ENCODE data around the gene GDNF.
"Not testable (repeated sequence)": the region's sequence is repeated elsewhere in the genome, so short reads cannot be mapped to it uniquely, and the experiment has no call there.

GDNF gene

GRCh38 chr5:37792975-37793631 lies 46.7 kb downstream of the GDNF start:
- Histone ChIP-seq H3K27ac (ENCODE audit: insufficient read depth, low read depth, low read length, poor library complexity, severe bottlenecking) (no peak overlapping the region), H3K4me1 (ENCODE audit: control insufficient read depth, insufficient read depth, low read length) (no peaks in the 10 kb centered on the region), H3K9me3 (ENCODE audit: control insufficient read depth, low read length) (no peaks in the 10 kb centered on the region), H3K27me3 (ENCODE audit: control insufficient read depth, insufficient read depth, low read length, poor library complexity, severe bottlenecking) (no peaks in the 10 kb centered on the region), H3K4me3 (ENCODE audit: insufficient read depth, low read depth, low read length) (no peak overlapping the region), H3K36me3 (ENCODE audit: control insufficient read depth, insufficient read depth, low read length) (no peaks in the 10 kb centered on the region)
- 88 to 89% methylated on average over 1 to 2 of the region's 2 CpGs for WGBS, 2 experiments

- 62 to 68% methylated on average over 2 of the region's 2 CpGs for WGBS, 2 experiments
- Histone ChIP-seq H3K27me3 (ENCODE audit: control insufficient read depth, insufficient read depth, low read length, poor library complexity, severe bottlenecking) (no peaks in the 10 kb centered on the region), H3K27ac (ENCODE audit: insufficient read depth, low read depth, low read length, poor library complexity, severe bottlenecking) (no peak overlapping the region), H3K9me3 (ENCODE audit: control insufficient read depth, low read length) (no peaks in the 10 kb centered on the region), H3K4me1 (ENCODE audit: control insufficient read depth, insufficient read depth, low read length) (no peaks in the 10 kb centered on the region), H3K36me3 (ENCODE audit: control insufficient read depth, insufficient read depth, low read length) (no peaks in the 10 kb centered on the region), H3K4me3 (ENCODE audit: insufficient read depth, low read depth, low read length) (no peak overlapping the region)
These were observed 48.5 kb downstream of the GDNF start for GRCh38 chr5:37791321-37791720.

- Histone ChIP-seq H3K4me3 (ENCODE audit: insufficient read depth, low read depth, low read length) (no peak overlapping the region), H3K27me3 (ENCODE audit: control insufficient read depth, insufficient read depth, low read length, poor library complexity, severe bottlenecking) (no peaks in the 10 kb centered on the region), H3K36me3 (ENCODE audit: control insufficient read depth, insufficient read depth, low read length) (no peaks in the 10 kb centered on the region), H3K4me1 (ENCODE audit: control insufficient read depth, insufficient read depth, low read length) (no peaks in the 10 kb centered on the region), H3K9me3 (ENCODE audit: control insufficient read depth, low read length) (no peaks in the 10 kb centered on the region), H3K27ac (ENCODE audit: insufficient read depth, low read depth, low read length, poor library complexity, severe bottlenecking) (no peak overlapping the region)
- WGBS, 2 experiments: 91 to 98% methylated on average over 2 of the region's 2 CpGs
These were observed 49.9 kb downstream of the GDNF start for GRCh38 chr5:37789991-37790390.

- H3K9me3 ChIP-seq (ENCODE audit: control insufficient read depth, low read length): no peaks in the 10 kb centered on the region
- no peaks in the 10 kb centered on the region for H3K27me3 ChIP-seq (ENCODE audit: control insufficient read depth, insufficient read depth, low read length, poor library complexity, severe bottlenecking)
- no peak overlapping the region for H3K4me3 ChIP-seq (ENCODE audit: insufficient read depth, low read depth, low read length)
- no peak overlapping the region for H3K27ac ChIP-seq (ENCODE audit: insufficient read depth, low read depth, low read length, poor library complexity, severe bottlenecking)
- WGBS, 2 experiments: 95 to 96% methylated on average over 6 of the region's 6 CpGs
- no peaks in the 10 kb centered on the region for H3K36me3 ChIP-seq (ENCODE audit: control insufficient read depth, insufficient read depth, low read length)
- H3K4me1 ChIP-seq (ENCODE audit: control insufficient read depth, insufficient read depth, low read length): no peaks in the 10 kb centered on the region
These were observed 52.1 kb downstream of the GDNF start for GRCh38 chr5:37787742-37788141.

- H3K36me3 ChIP-seq (ENCODE audit: control insufficient read depth, insufficient read depth, low read length): no peaks in the 10 kb centered on the region
- H3K27ac ChIP-seq (ENCODE audit: insufficient read depth, low read depth, low read length, poor library complexity, severe bottlenecking): no peak overlapping the region
- H3K9me3 ChIP-seq (ENCODE audit: control insufficient read depth, low read length): no peaks in the 10 kb centered on the region
- 92 to 97% methylated on average over 4 of the region's 5 CpGs for WGBS, 2 experiments
- no peak overlapping the region for H3K4me3 ChIP-seq (ENCODE audit: insufficient read depth, low read depth, low read length)
- no peaks in the 10 kb centered on the region for H3K4me1 ChIP-seq (ENCODE audit: control insufficient read depth, insufficient read depth, low read length)
- no peaks in the 10 kb centered on the region for H3K27me3 ChIP-seq (ENCODE audit: control insufficient read depth, insufficient read depth, low read length, poor library complexity, severe bottlenecking)
These were observed 52.9 kb downstream of the GDNF start for GRCh38 chr5:37786862-37787519.

- Histone ChIP-seq H3K9me3 (ENCODE audit: control insufficient read depth, low read length) (no peaks in the 10 kb centered on the region), H3K4me3 (ENCODE audit: insufficient read depth, low read depth, low read length) (no peak overlapping the region), H3K36me3 (ENCODE audit: control insufficient read depth, insufficient read depth, low read length) (no peaks in the 10 kb centered on the region), H3K27me3 (ENCODE audit: control insufficient read depth, insufficient read depth, low read length, poor library complexity, severe bottlenecking) (no peaks in the 10 kb centered on the region), H3K4me1 (ENCODE audit: control insufficient read depth, insufficient read depth, low read length) (no peaks in the 10 kb centered on the region), H3K27ac (ENCODE audit: insufficient read depth, low read depth, low read length, poor library complexity, severe bottlenecking) (no peak overlapping the region)
- 62 to 78% methylated on average over 2 of the region's 2 CpGs for WGBS, 2 experiments
These were observed 53.4 kb downstream of the GDNF start for GRCh38 chr5:37786416-37786815.

GRCh38 chr5:37781409-37781808 lies 58.4 kb downstream of the GDNF start:
- WGBS, 2 experiments: 95 to 98% methylated on average over 7 to 8 of the region's 8 CpGs
- H3K4me1 ChIP-seq (ENCODE audit: control insufficient read depth, insufficient read depth, low read length); H3K27me3 ChIP-seq (ENCODE audit: control insufficient read depth, insufficient read depth, low read length, poor library complexity, severe bottlenecking); H3K4me3 ChIP-seq (ENCODE audit: insufficient read depth, low read depth, low read length); H3K27ac ChIP-seq (ENCODE audit: insufficient read depth, low read depth, low read length, poor library complexity, severe bottlenecking); H3K36me3 ChIP-seq (ENCODE audit: control insufficient read depth, insufficient read depth, low read length); H3K9me3 ChIP-seq (ENCODE audit: control insufficient read depth, low read length): not testable (repeated sequence)

GRCh38 chr5:37777432-37778130 lies 62.3 kb downstream of the GDNF start:
- no peak overlapping the region for H3K27ac ChIP-seq (ENCODE audit: insufficient read depth, low read depth, low read length, poor library complexity, severe bottlenecking)
- H3K9me3 ChIP-seq (ENCODE audit: control insufficient read depth, low read length): no peaks in the 10 kb centered on the region
- H3K4me1 ChIP-seq (ENCODE audit: control insufficient read depth, insufficient read depth, low read length): no peaks in the 10 kb centered on the region
- no peak overlapping the region for H3K4me3 ChIP-seq (ENCODE audit: insufficient read depth, low read depth, low read length)
- H3K27me3 ChIP-seq (ENCODE audit: control insufficient read depth, insufficient read depth, low read length, poor library complexity, severe bottlenecking): no peaks in the 10 kb centered on the region
- 94 to 96% methylated on average over 15 of the region's 15 CpGs for WGBS, 2 experiments
- no peaks in the 10 kb centered on the region for H3K36me3 ChIP-seq (ENCODE audit: control insufficient read depth, insufficient read depth, low read length)

GRCh38 chr5:37776826-37777225 lies 63.0 kb downstream of the GDNF start:
- Histone ChIP-seq H3K36me3 (ENCODE audit: control insufficient read depth, insufficient read depth, low read length) (no peaks in the 10 kb centered on the region), H3K4me1 (ENCODE audit: control insufficient read depth, insufficient read depth, low read length) (no peaks in the 10 kb centered on the region), H3K27ac (ENCODE audit: insufficient read depth, low read depth, low read length, poor library complexity, severe bottlenecking) (no peak overlapping the region), H3K4me3 (ENCODE audit: insufficient read depth, low read depth, low read length) (no peak overlapping the region), H3K27me3 (ENCODE audit: control insufficient read depth, insufficient read depth, low read length, poor library complexity, severe bottlenecking) (no peaks in the 10 kb centered on the region), H3K9me3 (ENCODE audit: control insufficient read depth, low read length) (no peaks in the 10 kb centered on the region)
- WGBS, 2 experiments: 93 to 94% methylated on average over 7 of the region's 7 CpGs

- no peaks in the 10 kb centered on the region for H3K36me3 ChIP-seq (ENCODE audit: control insufficient read depth, insufficient read depth, low read length)
- no peaks in the 10 kb centered on the region for H3K27me3 ChIP-seq (ENCODE audit: control insufficient read depth, insufficient read depth, low read length, poor library complexity, severe bottlenecking)
- H3K4me3 ChIP-seq (ENCODE audit: insufficient read depth, low read depth, low read length): no peak overlapping the region
- WGBS, 2 experiments: 94 to 96% methylated on average over 9 of the region's 9 CpGs
- H3K27ac ChIP-seq (ENCODE audit: insufficient read depth, low read depth, low read length, poor library complexity, severe bottlenecking): no peak overlapping the region
- no peaks in the 10 kb centered on the region for H3K4me1 ChIP-seq (ENCODE audit: control insufficient read depth, insufficient read depth, low read length)
- H3K9me3 ChIP-seq (ENCODE audit: control insufficient read depth, low read length): no peaks in the 10 kb centered on the region
These were observed 64.8 kb downstream of the GDNF start for GRCh38 chr5:37774912-37775483.

Data from ectodermal cell (in vitro differentiated cells).